Measurements from ENCODE around the gene PTX4.

PTX4 gene

GRCh38 chr16:1499756-1500464 is 11.2 kb upstream of the PTX4 start:
- DNase-seq: no peak

GRCh38 chr16:1498899-1499676 is 10.3 kb upstream of the PTX4 start:
- DNase-seq: no peak

GRCh38 chr16:1497014-1497598 is 8.4 kb upstream of the PTX4 start:
- DNase-seq: no peak

- no peak for DNase-seq
Measured at GRCh38 chr16:1496464-1496863, 7.7 kb upstream of the PTX4 start.

- no peak for DNase-seq
Measured at GRCh38 chr16:1495889-1496262, 7.1 kb upstream of the PTX4 start.

- DNase-seq: no peak
Measured at GRCh38 chr16:1495211-1495888, 6.6 kb upstream of the PTX4 start.

- no peak for DNase-seq
Measured at GRCh38 chr16:1494711-1495110, 6.0 kb upstream of the PTX4 start.

- DNase-seq: no peak
Measured at GRCh38 chr16:1494129-1494640, 5.4 kb upstream of the PTX4 start.

GRCh38 chr16:1493746-1494094 is 5.0 kb upstream of the PTX4 start:
- no peak for DNase-seq

GRCh38 chr16:1492923-1493745 is 4.4 kb upstream of the PTX4 start, which contains the start of gene TELO2:
Gene TELO2 (plus strand): TSS chr16:1493360. CDS start chr16:1494282, 922 bp downstream.
- DNase-seq: peak; percentile 90

GRCh38 chr16:1492082-1492922 is 3.6 kb upstream of the PTX4 start:
- no peak for DNase-seq

- no peak for DNase-seq
Measured at GRCh38 chr16:1491327-1491726, 2.6 kb upstream of the PTX4 start.

GRCh38 chr16:1489077-1489476 is 333 bp upstream of the PTX4 start:
- no peak for DNase-seq

GRCh38 chr16:1488054-1488601 is 616 bp downstream of the PTX4 start:
- DNase-seq: no peak

GRCh38 chr16:1487395-1488053 is 1.2 kb downstream of the PTX4 start:
- DNase-seq: no peak

- no peak for DNase-seq
Measured at GRCh38 chr16:1486551-1487390, 2.0 kb downstream of the PTX4 start.

- DNase-seq: no peak
Measured at GRCh38 chr16:1485847-1486496, 2.8 kb downstream of the PTX4 start.

GRCh38 chr16:1481906-1482835 is 6.6 kb downstream of the PTX4 start:
- DNase-seq: no peak
